CD4-positive, alpha-beta memory T cell (primary cell): ENCODE data around the gene KCNIP1. TPM values are rescaled to one million over a fixed set of nuclear protein-coding genes. Genes with fewer than 3 reads are reported as not detected.

Experiments used
- CTCF ChIA-PET: fragments of 350-600 bp; sonication (Branson Sonifier 250); formaldehyde crosslinking; loops from one replicate; lab custom pipeline; 2021; ENCODE audit warnings: inconsistent platforms; ENCODE audit not compliant: partially characterized antibody; lab: Charles Lee
- POLR2A ChIA-PET: fragments of 350-600 bp; sonication (Branson Sonifier 250); formaldehyde crosslinking; loops from one replicate; lab custom pipeline; 2021; ENCODE audit not compliant: partially characterized antibody; lab: Charles Lee
- DNase-seq, 5 donors: peaks; one replicate each; pipeline versions ENCODE4 v3.0.0 to v3.0.0-alpha.2; 2020 to 2022; ENCODE audit warnings: mixed read lengths in 1 of 5
- H3K27ac ChIP-seq: one replicate; pipeline ENCODE4 v1.7.0; 2013; ENCODE audit warnings: low read depth, low read length
- H3K27me3 ChIP-seq: 2 replicates; pipeline ENCODE4 v1.7.0; 2013; ENCODE audit warnings: mild to moderate bottlenecking, low read length, moderate library complexity; ENCODE audit not compliant: insufficient read depth
- H3K36me3 ChIP-seq: 2 replicates; pipeline ENCODE4 v1.7.0; 2013; ENCODE audit warnings: mild to moderate bottlenecking, low read length, moderate library complexity; ENCODE audit not compliant: insufficient read depth
- H3K4me1 ChIP-seq: 2 replicates; pipeline ENCODE4 v1.7.0; 2013; ENCODE audit warnings: mild to moderate bottlenecking, low read length, moderate library complexity; ENCODE audit not compliant: insufficient read depth
- H3K4me3 ChIP-seq, 2 donors: one replicate each; pipeline ENCODE4 v1.7.0; 2013; ENCODE audit warnings: low read length in 2 of 2, mild to moderate bottlenecking in 1 of 2
- H3K9me3 ChIP-seq, 2 donors: one replicate each; pipeline ENCODE4 v1.7.0; 2013; ENCODE audit warnings: low read length in 2 of 2, control low read depth in 1 of 2; ENCODE audit not compliant: control insufficient read depth in 1 of 2
- H3K27ac Mint-ChIP-seq, 7 donors: one replicate each; pipeline ENCODE4 v1.8.0; 2020 to 2021; ENCODE audit warnings: mixed read lengths in 7 of 7, mild to moderate bottlenecking in 6 of 7, inconsistent platforms in 3 of 7, moderate library complexity in 3 of 7
- H3K27me3 Mint-ChIP-seq, 2 donors: one replicate each; pipeline ENCODE4 v1.8.0; 2020 to 2021; ENCODE audit warnings: mixed read lengths in 2 of 2
- H3K36me3 Mint-ChIP-seq, 2 donors: one replicate each; pipeline ENCODE4 v1.8.0; 2020 to 2021; ENCODE audit warnings: mixed read lengths in 2 of 2, inconsistent platforms in 1 of 2, mild to moderate bottlenecking in 1 of 2
- H3K4me1 Mint-ChIP-seq, 4 donors: one replicate each; pipeline ENCODE4 v1.8.0; 2020 to 2021; ENCODE audit warnings: mixed read lengths in 4 of 4, mild to moderate bottlenecking in 1 of 4
- H3K4me3 Mint-ChIP-seq, 8 donors: one replicate each; pipeline ENCODE4 v1.8.0; 2020 to 2021; ENCODE audit warnings: mixed read lengths in 8 of 8, mild to moderate bottlenecking in 7 of 8, moderate library complexity in 6 of 8, inconsistent platforms in 3 of 8
- H3K9me3 Mint-ChIP-seq, 8 donors: one replicate each; pipeline ENCODE4 v1.8.0; 2020 to 2021; ENCODE audit warnings: mixed read lengths in 8 of 8, mild to moderate bottlenecking in 5 of 8, inconsistent platforms in 3 of 8, moderate library complexity in 1 of 8
- intact Hi-C: fragments of 100-400 bp; cut with micrococcal nuclease; formaldehyde crosslinking; loops from one replicate; pipeline ENCODE4 v1.15.1; 2023
- polyA plus RNA-seq, 2 donors: library from polyadenylated mRNA; unstranded; fragments of 300-500 nt; fragmentation: Illumina TruSeq; gene quantifications; one replicate each; pipeline ENCODE4 v1.2.3, GENCODE V29; 2021
- total RNA-seq, 2 experiments: library from RNA; stranded (reverse); gene quantifications; one replicate each; pipeline ENCODE4 v1.2.3, GENCODE V29; 2021

The KCNIP1 gene
- total RNA-seq (not detected), polyA plus RNA-seq (not detected)

- Mint-ChIP-seq H3K4me1 (peaks cover 0 to 3% (median 1%) of the 10 kb centered on the region in 4 donors), H3K27me3 (peaks cover 39 to 45% of the 10 kb centered on the region in 2 donors), H3K36me3 (no peaks in the 10 kb centered on the region), H3K4me3 (peak within 1 kb of the TSS in 3 of 8 donors; percentile 3 to 41 (median 39)), H3K27ac (no peak within 1 kb of the TSS), H3K9me3 (peaks cover 0 to 7% (median 4%) of the 10 kb centered on the region in 8 donors)
- CTCF ChIA-PET = no interaction called here
- no peak for DNase-seq
- no peaks in the 10 kb centered on the region for H3K4me1 ChIP-seq
- H3K27me3 ChIP-seq = peaks cover 11% of the 10 kb centered on the region
- H3K36me3 ChIP-seq = no peaks in the 10 kb centered on the region
- H3K4me3 ChIP-seq = no peak within 1 kb of the TSS
- no peak within 1 kb of the TSS for H3K27ac ChIP-seq
- intact Hi-C loops = no loop called here
- POLR2A ChIA-PET = no interaction called here
- no peaks in the 10 kb centered on the region for H3K9me3 ChIP-seq
Observed at GRCh38 chr5:170503990-170504596, at the start of gene KCNIP1. Gene KCNIP1 (plus strand): TSS chr5:170504020.

GRCh38 chr5:170463426-170463825, 40.4 kb upstream of the KCNIP1 start:
- peaks cover 0 to 8% (median 3%) of the 10 kb centered on the region in 4 donors for H3K4me1 Mint-ChIP-seq
- ChIA-PET CTCF (no interaction called here), POLR2A (no interaction called here)

GRCh38 chr5:170464280-170465127, 39.3 kb upstream of the KCNIP1 start:
- Mint-ChIP-seq H3K36me3 (no peaks in the 10 kb centered on the region), H3K4me1 (peaks cover 0 to 5% (median 2%) of the 10 kb centered on the region in 4 donors), H3K9me3 (peaks cover 0 to 22% (median 3%) of the 10 kb centered on the region in 8 donors), H3K27me3 (peaks cover 12 to 15% of the 10 kb centered on the region in 2 donors), H3K27ac (no peak overlapping the region), H3K4me3 (no peak overlapping the region)
- ChIA-PET POLR2A (no interaction called here), CTCF (no interaction called here)
- H3K27me3 ChIP-seq = no peaks in the 10 kb centered on the region
- no peak for DNase-seq
- intact Hi-C loops = no loop called here
- no peaks in the 10 kb centered on the region for H3K36me3 ChIP-seq
- H3K9me3 ChIP-seq = no peaks in the 10 kb centered on the region
- no peak overlapping the region for H3K27ac ChIP-seq
- no peaks in the 10 kb centered on the region for H3K4me1 ChIP-seq
- H3K4me3 ChIP-seq = no peak overlapping the region

More at GRCh38 chr5:170463426-170463825, 40.4 kb upstream of the KCNIP1 start:
- Histone ChIP-seq H3K27ac (no peak overlapping the region), H3K4me1 (no peaks in the 10 kb centered on the region), H3K9me3 (no peaks in the 10 kb centered on the region), H3K4me3 (no peak overlapping the region), H3K36me3 (no peaks in the 10 kb centered on the region), H3K27me3 (no peaks in the 10 kb centered on the region)
- intact Hi-C loops = no loop called here
- Mint-ChIP-seq H3K4me3 (no peak overlapping the region), H3K27ac (no peak overlapping the region), H3K36me3 (no peaks in the 10 kb centered on the region), H3K9me3 (peaks cover 0 to 22% (median 3%) of the 10 kb centered on the region in 8 donors), H3K27me3 (peaks cover 14 to 16% of the 10 kb centered on the region in 2 donors)
- no peak for DNase-seq

DNA sequence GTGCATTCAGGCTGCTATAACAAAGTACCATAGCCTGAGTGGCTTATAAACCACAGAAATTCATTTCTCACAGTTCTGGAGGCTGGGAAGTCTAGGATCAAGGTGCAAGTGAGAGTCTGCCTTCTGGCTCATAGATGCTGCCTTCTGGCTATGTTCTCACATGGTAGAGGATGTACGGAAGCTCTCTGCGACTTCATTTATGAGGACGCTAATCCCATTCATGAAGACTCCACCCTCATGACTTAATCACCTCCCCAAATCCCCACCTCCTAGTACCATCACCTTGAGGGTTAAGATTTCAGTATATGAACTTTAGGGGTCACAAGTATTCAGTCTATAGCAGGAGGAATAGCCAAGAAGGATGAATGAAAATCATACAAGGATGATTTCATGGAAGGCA, 37.3 kb upstream of the KCNIP1 start:
- Mint-ChIP-seq H3K4me3 (no peak overlapping the region), H3K36me3 (no peaks in the 10 kb centered on the region), H3K4me1 (no peaks in the 10 kb centered on the region), H3K27me3 (peaks cover 5 to 9% of the 10 kb centered on the region in 2 donors), H3K9me3 (peaks cover 0 to 6% (median 0%) of the 10 kb centered on the region in 8 donors), H3K27ac (no peak overlapping the region)
- Histone ChIP-seq H3K27ac (no peak overlapping the region), H3K27me3 (no peaks in the 10 kb centered on the region), H3K4me3 (no peak overlapping the region), H3K36me3 (no peaks in the 10 kb centered on the region), H3K9me3 (no peaks in the 10 kb centered on the region), H3K4me1 (no peaks in the 10 kb centered on the region)
- ChIA-PET CTCF (no interaction called here), POLR2A (no interaction called here)
- no peak for DNase-seq
- intact Hi-C loops = no loop called here

- DNase-seq = no peak
- H3K4me1 Mint-ChIP-seq = no peaks in the 10 kb centered on the region
- peaks cover under 1 to 7% of the 10 kb centered on the region in 2 donors for H3K27me3 Mint-ChIP-seq
Observed at GRCh38 chr5:170466988-170467707, 36.7 kb upstream of the KCNIP1 start.

DNA sequence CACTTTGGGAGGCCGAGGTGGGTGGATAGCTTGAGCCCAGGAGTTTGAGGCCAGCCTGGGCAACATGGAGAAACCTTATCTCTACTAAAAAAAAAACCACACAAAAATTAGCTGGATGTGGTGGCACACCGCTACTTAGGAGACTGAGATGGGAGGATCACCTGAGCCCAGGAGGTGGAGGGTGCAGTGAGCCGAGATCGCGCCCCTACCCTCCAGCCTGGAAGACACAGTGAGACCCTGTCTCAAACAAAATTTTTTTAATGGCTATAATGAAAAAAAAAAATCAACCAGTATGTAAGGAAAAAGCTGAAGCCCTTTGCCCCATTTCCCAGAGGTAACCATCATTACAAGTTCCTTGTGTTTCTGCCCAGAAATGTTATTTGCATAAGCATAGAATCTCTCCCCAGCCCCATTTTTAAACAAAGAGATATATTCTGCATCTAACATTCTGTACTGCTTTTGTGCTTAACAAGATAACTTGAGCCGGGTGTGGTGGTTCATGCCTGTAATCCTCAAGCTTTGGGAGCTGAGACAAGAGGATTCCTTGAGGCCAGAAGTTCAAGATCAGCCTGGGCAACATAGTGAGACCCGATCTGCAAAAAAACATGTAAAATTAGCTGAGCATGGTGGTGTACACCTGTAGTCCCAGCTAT, 35.1 kb upstream of the KCNIP1 start:
- Mint-ChIP-seq H3K4me1 (no peaks in the 10 kb centered on the region), H3K9me3 (no peaks in the 10 kb centered on the region), H3K4me3 (no peak overlapping the region), H3K27ac (no peak overlapping the region), H3K36me3 (no peaks in the 10 kb centered on the region), H3K27me3 (peaks cover 0 to 11% of the 10 kb centered on the region in 2 donors)
- no peak overlapping the region for H3K4me3 ChIP-seq
- CTCF ChIA-PET = interaction anchor here (0.8 kb wide), 1 partner anchor 49 kb away, joined by 3 read pairs; no protein-coding TSS in a partner anchor
- H3K27ac ChIP-seq = no peak overlapping the region
- H3K4me1 ChIP-seq = no peaks in the 10 kb centered on the region
- POLR2A ChIA-PET = no interaction called here
- H3K9me3 ChIP-seq = no peaks in the 10 kb centered on the region
- no peak for DNase-seq
- H3K27me3 ChIP-seq = no peaks in the 10 kb centered on the region
- no peaks in the 10 kb centered on the region for H3K36me3 ChIP-seq
- intact Hi-C loops = no loop called here

More at GRCh38 chr5:170466988-170467707, 36.7 kb upstream of the KCNIP1 start:
- Histone ChIP-seq H3K27me3 (no peaks in the 10 kb centered on the region), H3K4me3 (no peak overlapping the region), H3K9me3 (no peaks in the 10 kb centered on the region), H3K36me3 (no peaks in the 10 kb centered on the region), H3K27ac (no peak overlapping the region), H3K4me1 (no peaks in the 10 kb centered on the region)
- Mint-ChIP-seq H3K4me3 (no peak overlapping the region), H3K9me3 (peaks cover 0 to 2% (median 0%) of the 10 kb centered on the region in 8 donors), H3K27ac (no peak overlapping the region), H3K36me3 (no peaks in the 10 kb centered on the region)
- intact Hi-C loops = no loop called here
- ChIA-PET CTCF (no interaction called here), POLR2A (no interaction called here)
